Loucy (cell line): ENCODE results near the gene ZNF362.

ENCODE experiments used
- H2AFZ ChIP-seq: fragments of 200-600 bp; sonication (generic); 2 replicates; pipeline ENCODE4 v1.6.0; 2016; ENCODE audit warnings: antibody characterized with exemption, mild to moderate bottlenecking, low read length, moderate library complexity
- H3F3A ChIP-seq: fragments of 200-600 bp; 2 replicates; pipeline ENCODE4 v1.6.0; 2016; ENCODE audit warnings: antibody characterized with exemption, low read depth, mild to moderate bottlenecking
- H3K27me3 ChIP-seq: fragments of 200-600 bp; sonication (generic); 2 replicates; pipeline ENCODE4 v1.6.1; 2014; ENCODE audit warnings: low read length, mild to moderate bottlenecking; ENCODE audit not compliant: insufficient read depth, poor library complexity, severe bottlenecking
- H3K36me3 ChIP-seq: fragments of 200-600 bp; sonication (generic); 2 replicates; pipeline ENCODE4 v1.6.1; 2016; ENCODE audit warnings: low read length; ENCODE audit not compliant: insufficient read depth
- H3K4me1 ChIP-seq: fragments of 200-600 bp; sonication (generic); 2 replicates; pipeline ENCODE4 v1.5.1; 2014; ENCODE audit warnings: low read length, mild to moderate bottlenecking; ENCODE audit not compliant: insufficient read depth, poor library complexity, severe bottlenecking
- H3K4me2 ChIP-seq: fragments of 200-600 bp; sonication (generic); 2 replicates; pipeline ENCODE4 v1.6.0; 2014; ENCODE audit warnings: antibody characterized with exemption, low read length, low read depth, mild to moderate bottlenecking; ENCODE audit not compliant: poor library complexity, severe bottlenecking
- H3K4me3 ChIP-seq: fragments of 200-600 bp; sonication (generic); 2 replicates; pipeline ENCODE4 v1.5.1; 2014; ENCODE audit warnings: low read length, mild to moderate bottlenecking, mixed read lengths; ENCODE audit not compliant: poor library complexity, severe bottlenecking
- H3K79me2 ChIP-seq: fragments of 200-600 bp; sonication (generic); 2 replicates; pipeline ENCODE4 v1.6.1; 2014; ENCODE audit warnings: low read length; ENCODE audit not compliant: insufficient read depth
- H3K9ac ChIP-seq: fragments of 200-600 bp; sonication (generic); 2 replicates; pipeline ENCODE4 v1.6.0; 2014; ENCODE audit warnings: mild to moderate bottlenecking, low read depth, low read length, moderate library complexity; ENCODE audit not compliant: poor library complexity, severe bottlenecking
- H3K9me2 ChIP-seq: fragments of 200-600 bp; sonication (generic); replicated peaks from 2 replicates; pipeline ENCODE4 v1.6.1; 2016; ENCODE audit warnings: low read depth, low read length, mixed read lengths
- H3K9me3 ChIP-seq: fragments of 200-600 bp; sonication (generic); 2 replicates; pipeline ENCODE4 v1.6.1; 2014; ENCODE audit warnings: mild to moderate bottlenecking, antibody characterized with exemption, low read length, low read depth; ENCODE audit not compliant: insufficient read depth
- H4K20me1 ChIP-seq: fragments of 200-600 bp; sonication (generic); 2 replicates; pipeline ENCODE4 v1.6.0; 2014; ENCODE audit warnings: antibody characterized with exemption, low read length, mild to moderate bottlenecking; ENCODE audit not compliant: insufficient read depth, poor library complexity, severe bottlenecking
- EZH2phosphoT487 ChIP-seq: fragments of 200-600 bp; IDR thresholded peaks from 2 replicates; pipeline ENCODE4 v1.6.1; 2018; ENCODE audit warnings: antibody characterized with exemption, mild to moderate bottlenecking, moderate library complexity, borderline replicate concordance
- TF ChIP-seq, protein P1 (sequence below): fragments of 200-600 bp; sonication (generic); conservative IDR thresholded peaks from 2 replicates; pipeline ENCODE4 v1.5.1; 2014; ENCODE audit warnings: mild to moderate bottlenecking, antibody characterized with exemption, low read length

The ZNF362 gene

DNA sequence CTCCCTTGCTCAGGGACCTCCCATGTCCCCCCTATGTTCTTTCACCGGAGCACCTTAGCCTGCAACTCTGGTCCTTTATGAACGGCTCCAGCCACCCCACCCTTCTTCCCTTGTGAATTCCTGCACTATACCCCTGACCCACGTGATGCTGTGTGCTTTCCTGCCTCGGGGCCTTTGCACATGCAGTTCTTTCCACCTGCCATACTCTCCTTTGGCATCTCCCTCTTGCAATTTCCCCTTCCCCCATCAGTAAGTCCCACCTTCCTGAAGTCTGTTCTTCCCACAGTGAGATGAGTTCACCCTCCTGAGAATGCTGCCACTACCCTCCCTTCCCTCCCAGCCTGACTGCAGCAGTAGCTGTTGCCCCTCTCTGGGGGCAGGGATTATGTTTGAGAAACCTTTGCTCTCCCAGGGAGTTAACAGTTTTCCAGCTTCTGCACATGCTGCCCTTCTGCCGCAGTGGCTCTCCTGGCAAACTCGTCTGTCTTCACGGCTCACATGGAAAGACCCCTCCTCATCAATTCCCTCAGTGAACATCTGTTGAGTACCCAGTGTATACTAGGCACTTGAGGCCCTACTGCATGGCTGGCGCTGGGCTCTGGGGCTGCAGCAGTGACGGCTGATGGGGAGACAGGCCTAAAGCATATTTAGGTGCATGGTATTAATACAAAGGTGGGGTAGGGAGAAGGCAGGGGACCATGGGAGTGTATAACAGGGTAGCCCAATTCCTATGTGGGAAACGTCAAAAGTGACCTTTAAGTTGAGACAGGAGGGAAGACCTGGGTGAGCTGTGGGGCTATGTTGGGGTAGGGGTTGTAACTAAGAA lies 9.7 kb downstream of the ZNF362 start:
- Histone ChIP-seq H3K4me2 (no peak overlapping the region), H2AFZ (no peak overlapping the region), H3K36me3 (peaks cover 6% of the 10 kb centered on the region; the same call in 1 of the 2 replicates), H3K27me3 (no peaks in the 10 kb centered on the region), H3K9me3 (no peaks in the 10 kb centered on the region), H3K4me3 (no peak overlapping the region), H3F3A (no peaks in the 10 kb centered on the region), H3K4me1 (peaks cover 8% of the 10 kb centered on the region), H3K79me2 (peaks cover 25% of the 10 kb centered on the region), H3K9ac (no peak overlapping the region), H3K9me2 (no peaks in the 10 kb centered on the region), H4K20me1 (peaks cover 10% of the 10 kb centered on the region)
- TF ChIP-seq, protein P1, sequence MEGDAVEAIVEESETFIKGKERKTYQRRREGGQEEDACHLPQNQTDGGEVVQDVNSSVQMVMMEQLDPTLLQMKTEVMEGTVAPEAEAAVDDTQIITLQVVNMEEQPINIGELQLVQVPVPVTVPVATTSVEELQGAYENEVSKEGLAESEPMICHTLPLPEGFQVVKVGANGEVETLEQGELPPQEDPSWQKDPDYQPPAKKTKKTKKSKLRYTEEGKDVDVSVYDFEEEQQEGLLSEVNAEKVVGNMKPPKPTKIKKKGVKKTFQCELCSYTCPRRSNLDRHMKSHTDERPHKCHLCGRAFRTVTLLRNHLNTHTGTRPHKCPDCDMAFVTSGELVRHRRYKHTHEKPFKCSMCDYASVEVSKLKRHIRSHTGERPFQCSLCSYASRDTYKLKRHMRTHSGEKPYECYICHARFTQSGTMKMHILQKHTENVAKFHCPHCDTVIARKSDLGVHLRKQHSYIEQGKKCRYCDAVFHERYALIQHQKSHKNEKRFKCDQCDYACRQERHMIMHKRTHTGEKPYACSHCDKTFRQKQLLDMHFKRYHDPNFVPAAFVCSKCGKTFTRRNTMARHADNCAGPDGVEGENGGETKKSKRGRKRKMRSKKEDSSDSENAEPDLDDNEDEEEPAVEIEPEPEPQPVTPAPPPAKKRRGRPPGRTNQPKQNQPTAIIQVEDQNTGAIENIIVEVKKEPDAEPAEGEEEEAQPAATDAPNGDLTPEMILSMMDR, result no peak
- no peak for TF ChIP-seq EZH2phosphoT487

DNA sequence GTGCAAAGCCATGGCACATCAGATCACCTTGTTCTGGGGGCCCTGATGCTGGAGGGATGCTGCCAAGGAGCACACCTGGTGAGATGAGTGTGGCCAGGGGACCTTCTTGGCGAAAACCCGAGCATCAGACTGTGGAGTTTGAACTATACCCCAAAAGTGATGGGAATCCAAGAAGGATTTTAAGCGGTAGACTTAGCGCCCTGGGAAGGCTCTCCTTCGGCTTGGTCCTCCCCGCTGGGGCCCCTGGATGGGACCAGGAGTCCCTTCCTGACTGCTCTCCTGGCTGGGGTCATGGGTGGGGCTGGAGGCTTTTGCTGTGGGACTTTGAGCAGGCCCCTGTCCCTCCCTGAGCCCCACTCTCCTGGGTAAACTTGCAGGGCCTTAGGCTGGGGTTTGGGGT lies 10.5 kb downstream of the ZNF362 start:
- H3K4me1 ChIP-seq, result peaks cover 3% of the 10 kb centered on the region
- H3K9me3 ChIP-seq, result no peaks in the 10 kb centered on the region
- H3K9me2 ChIP-seq, result no peaks in the 10 kb centered on the region
- no peak overlapping the region for H3K4me3 ChIP-seq
- H3K79me2 ChIP-seq, result peaks cover 18% of the 10 kb centered on the region; the same call in 1 of the 2 replicates
- H3K36me3 ChIP-seq, result peaks cover 6% of the 10 kb centered on the region; the same call in 1 of the 2 replicates
- H3K27me3 ChIP-seq, result no peaks in the 10 kb centered on the region
- no peak overlapping the region for H2AFZ ChIP-seq
- no peak for TF ChIP-seq EZH2phosphoT487
- TF ChIP-seq, protein P1, result no peak
- no peaks in the 10 kb centered on the region for H3F3A ChIP-seq
- H3K9ac ChIP-seq, result no peak overlapping the region
- H3K4me2 ChIP-seq, result no peak overlapping the region
- H4K20me1 ChIP-seq, result peaks cover 2% of the 10 kb centered on the region

DNA sequence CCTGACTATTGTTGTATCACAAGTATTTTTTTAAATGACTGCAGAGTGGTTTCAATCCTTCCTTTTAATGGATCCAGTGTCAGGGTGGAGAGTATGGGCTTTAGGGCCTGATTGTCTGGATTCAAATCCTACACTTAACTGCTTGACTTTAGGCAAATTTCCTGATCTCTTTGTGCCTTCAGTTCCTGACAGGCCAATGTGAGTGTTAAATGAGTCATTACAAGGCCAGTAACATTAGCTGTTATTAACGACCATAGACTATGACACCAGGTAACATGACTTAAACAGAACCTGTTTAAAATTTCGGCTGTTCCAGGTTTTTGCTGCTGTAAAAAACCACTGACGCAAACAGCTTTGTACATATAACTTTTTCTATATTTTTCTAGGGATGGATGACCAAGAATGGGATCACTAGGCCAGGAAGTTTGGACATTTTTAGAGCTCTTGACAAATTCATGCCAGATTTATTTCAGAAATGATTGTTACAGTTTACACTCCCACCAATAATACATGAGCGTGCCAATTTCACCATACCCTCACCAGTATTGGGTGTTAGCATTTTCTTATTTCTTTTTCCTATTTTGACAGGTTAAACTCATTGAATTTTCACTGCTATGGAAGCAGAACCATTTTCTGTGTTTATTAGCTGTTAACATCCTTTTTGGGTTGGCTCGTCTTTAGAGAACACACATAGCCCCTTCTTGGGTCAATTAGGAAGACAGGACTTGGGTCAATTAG lies 11.3 kb downstream of the ZNF362 start:
- Histone ChIP-seq H2AFZ (no peak overlapping the region), H3K36me3 (peaks cover 6% of the 10 kb centered on the region; the same call in 1 of the 2 replicates), H3K4me2 (no peak overlapping the region), H3K9ac (no peak overlapping the region), H3K27me3 (no peaks in the 10 kb centered on the region), H3K9me3 (no peaks in the 10 kb centered on the region), H3K79me2 (peaks cover 14% of the 10 kb centered on the region; the same call in 1 of the 2 replicates), H3K4me3 (no peak overlapping the region), H4K20me1 (no peaks in the 10 kb centered on the region), H3F3A (no peaks in the 10 kb centered on the region), H3K4me1 (peaks cover 4% of the 10 kb centered on the region), H3K9me2 (no peaks in the 10 kb centered on the region)
- no peak for TF ChIP-seq EZH2phosphoT487
- TF ChIP-seq, protein P1, result no peak
